Sigmoid colon (tissue), 7 donors: ENCODE measurements around the gene ZNF277. TPM values are rescaled to one million over a fixed set of nuclear protein-coding genes. Genes with fewer than 3 reads are reported as not detected.
A peak's percentile ranks its signal among the peaks of the same experiment; 100 is the strongest.

Experiments
- DNase-seq: peaks from one replicate; pipeline ENCODE4 v3.0.0-alpha.2; 2019
- H3K27ac ChIP-seq, 4 donors: fragments of 200-600 bp; sonication (generic); one replicate each; pipeline ENCODE4 v1.5.1; 2016 to 2019; ENCODE audit warnings: mild to moderate bottlenecking in 1 of 4
- H3K27me3 ChIP-seq, 3 donors: fragments of 200-600 bp; sonication (generic); one replicate each; pipeline ENCODE4 v1.5.1; 2019; ENCODE audit warnings: mild to moderate bottlenecking in 1 of 3
- H3K36me3 ChIP-seq, 4 donors: fragments of 200-600 bp; sonication (generic); one replicate each; pipeline ENCODE4 v1.5.1; 2016 to 2019
- H3K4me1 ChIP-seq, 4 donors: fragments of 200-600 bp; sonication (generic); one replicate each; pipeline ENCODE4 v1.5.1; 2017 to 2019
- H3K4me3 ChIP-seq, 4 donors: fragments of 200-600 bp; sonication (generic); one replicate each; pipeline ENCODE4 v1.5.1; 2017 to 2019; ENCODE audit warnings: mild to moderate bottlenecking in 2 of 4, moderate library complexity in 1 of 4
- H3K9me3 ChIP-seq, 4 donors: fragments of 200-600 bp in 3 of 4; sonication (generic) in 3 of 4; one replicate each; pipeline versions ENCODE4 v1.5.1 to v1.6.1; 2013 to 2019
- CTCF ChIP-seq, 4 experiments: fragments of 450-650 bp in 3 of 4; fragments of 200-600 bp in 1 of 4; IDR thresholded peaks; one replicate each; pipeline ENCODE4 v1.5.1; 2016 to 2019; ENCODE audit warnings: antibody characterized with exemption in 4 of 4, mild to moderate bottlenecking in 3 of 4, moderate library complexity in 2 of 4
- EP300 ChIP-seq, 4 donors: sonication (generic); formaldehyde crosslinking; IDR thresholded peaks; one replicate each; pipeline ENCODE4 v1.6.1; 2017; ENCODE audit warnings: antibody characterized with exemption in 4 of 4
- POLR2A ChIP-seq, 2 donors: fragments of 450-650 bp; IDR thresholded peaks; one replicate each; pipeline ENCODE4 v1.6.1; 2016; ENCODE audit warnings: antibody characterized with exemption in 2 of 2, mild to moderate bottlenecking in 2 of 2, moderate library complexity in 2 of 2
- POLR2AphosphoS5 ChIP-seq, 4 donors: sonication (generic); formaldehyde crosslinking; IDR thresholded peaks; one replicate each; pipeline ENCODE4 v1.6.1; 2017; ENCODE audit warnings: antibody characterized with exemption in 4 of 4
- WGBS, 2 donors: extraction: QIAGEN DNeasy Blood & Tissue Kit; methylation state at CpG; one replicate each; pipeline ENCODE4 v1.1.7; 2013; 5-methylcytosine and 5-hydroxymethylcytosine counted together
- intact Hi-C: fragments of 100-400 bp; cut with DNase I; formaldehyde crosslinking; loops from one replicate; pipeline ENCODE4 v1.15.1; 2023
- polyA plus RNA-seq, 3 donors: library from polyadenylated mRNA; stranded (reverse); fragments of 200-250 nt; gene quantifications; one replicate each; pipeline ENCODE4 v1.2.3, GENCODE V29; 2013
- total RNA-seq, 4 donors: library from RNA; depleted of rRNA; stranded (reverse); fragments of >200 nt; gene quantifications; one replicate each; pipeline ENCODE4 v1.1.0, GENCODE V29; 2016
- donor health status: healthy with polysubstance abuse.
- donor health status: Bipolar disorder and iron deficiency.
- donor health status: healthy.

The ZNF277 gene
- total and polyA plus RNA-seq, 7 donors = 15.8 to 49.3 (median 39.0) TPM

- no peak overlapping the region for H3K4me3 ChIP-seq
- H3K9me3 ChIP-seq = no peaks in the 10 kb centered on the region
- H3K4me1 ChIP-seq = peaks cover 0 to 22% (median 11%) of the 10 kb centered on the region in 4 donors
- no peaks in the 10 kb centered on the region for H3K36me3 ChIP-seq
- 69 to 81% methylated on average over 4 of the region's 4 CpGs for whole genome bisulfite sequencing, 2 donors
- intact Hi-C loops = no loop called here
- no peak for DNase-seq
- TF ChIP-seq POLR2A (IDR thresholded peaks at IDR 0.05) (no peak), POLR2AphosphoS5 (IDR thresholded peaks at IDR 0.05) (no peak), CTCF (IDR thresholded peaks at IDR 0.05) (no peak), EP300 (IDR thresholded peaks at IDR 0.05) (no peak)
- H3K27me3 ChIP-seq = no peaks in the 10 kb centered on the region
- H3K27ac ChIP-seq = no peak overlapping the region
Measured at GRCh38 chr7:112203365-112203739, 3.1 kb upstream of the ZNF277 start.

- Histone ChIP-seq H3K36me3 (no peaks in the 10 kb centered on the region), H3K4me3 (peak overlapping the region; percentile 81 to 89 (median 85)), H3K4me1 (peaks cover 0 to 22% (median 11%) of the 10 kb centered on the region in 4 donors), H3K27ac (peak overlapping the region; percentile 85 to 95 (median 88)), H3K9me3 (no peaks in the 10 kb centered on the region), H3K27me3 (no peaks in the 10 kb centered on the region)
- no peak for DNase-seq
- WGBS, 2 donors = 1 to 2% methylated on average over 14 of the region's 14 CpGs
- TF ChIP-seq CTCF (IDR thresholded peaks at IDR 0.05) (no peak), EP300 (IDR thresholded peaks at IDR 0.05) (no peak), POLR2AphosphoS5 (IDR thresholded peaks at IDR 0.05) (no peak), POLR2A (IDR thresholded peaks at IDR 0.05) (no peak)
- intact Hi-C loops = loop anchor here (5.0 kb wide), 3 partner anchors 188 to 583 kb away; no protein-coding TSS in a partner anchor
Measured at GRCh38 chr7:112204499-112205342, 1.8 kb upstream of the ZNF277 start.

- no peak for TF ChIP-seq CTCF (IDR thresholded peaks at IDR 0.05)
- TF ChIP-seq POLR2A (IDR thresholded peaks at IDR 0.05) = no peak
- no peak for TF ChIP-seq POLR2AphosphoS5 (IDR thresholded peaks at IDR 0.05)
- TF ChIP-seq EP300 (IDR thresholded peaks at IDR 0.05) = no peak
- intact Hi-C loops = loop anchor here (2.0 to 5.0 kb wide), 4 partner anchors 187 to 582 kb away; partner anchors contain the start of gene IFRD1
- Histone ChIP-seq H3K9me3 (no peaks in the 10 kb centered on the region), H3K27ac (peak overlapping the region; percentile 85 to 95 (median 88)), H3K4me3 (peak overlapping the region; percentile 81 to 89 (median 85)), H3K4me1 (peaks cover 0 to 22% (median 11%) of the 10 kb centered on the region in 4 donors), H3K36me3 (no peaks in the 10 kb centered on the region), H3K27me3 (no peaks in the 10 kb centered on the region)
- DNase-seq = peak; percentile 75
- 0% methylated on average over 69 of the region's 69 CpGs for WGBS, 2 donors
Measured at GRCh38 chr7:112205343-112206237, 905 bp upstream of the ZNF277 start.

- intact Hi-C loops = loop anchor here (2.0 to 5.0 kb wide), 4 partner anchors 185 to 580 kb away; partner anchors contain the start of gene IFRD1
- Histone ChIP-seq H3K36me3 (no peaks in the 10 kb centered on the region), H3K9me3 (no peaks in the 10 kb centered on the region), H3K4me1 (peaks cover 0 to 33% (median 13%) of the 10 kb centered on the region in 4 donors), H3K27ac (peak overlapping the region; percentile 85 to 95 (median 88)), H3K27me3 (no peaks in the 10 kb centered on the region), H3K4me3 (peak overlapping the region; percentile 81 to 89 (median 85))
- TF ChIP-seq EP300 (IDR thresholded peaks at IDR 0.05) = no peak
- no peak for TF ChIP-seq POLR2A (IDR thresholded peaks at IDR 0.05)
- TF ChIP-seq POLR2AphosphoS5 (IDR thresholded peaks at IDR 0.05) = no peak
- no peak for TF ChIP-seq CTCF (IDR thresholded peaks at IDR 0.05)
- peak; percentile 67 for DNase-seq
- WGBS, 2 donors = 0 to 1% methylated on average over 14 of the region's 14 CpGs
Measured at GRCh38 chr7:112206991-112207592, 597 bp downstream of the ZNF277 start.
